Prostate gland (tissue), 2 donors: ENCODE results near the gene GDPGP1.

Experiments
- POLR2A ChIP-seq: fragments of 450-650 bp; IDR thresholded peaks from one replicate; pipeline ENCODE4 v1.6.1; 2016; ENCODE audit warnings: antibody characterized with exemption, mild to moderate bottlenecking
- POLR2AphosphoS5 ChIP-seq: sonication (generic); formaldehyde crosslinking; IDR thresholded peaks from one replicate; pipeline ENCODE4 v1.6.1; 2017; ENCODE audit warnings: antibody characterized with exemption
- TF ChIP-seq, protein P1 (sequence below), 4 experiments: fragments of 200-600 bp in 2 of 4; fragments of 450-650 bp in 2 of 4; sonication (generic) in 2 of 4; IDR thresholded peaks; 1 replicate in 3 of 4; 2 replicates in 1 of 4; pipeline ENCODE4 v1.5.1; 2016 to 2019; ENCODE audit warnings: antibody characterized with exemption in 4 of 4, mild to moderate bottlenecking in 2 of 4, moderate library complexity in 2 of 4

GRCh38 chr15:90200534-90201129 lies 33.4 kb upstream of the GDPGP1 start:
- TF ChIP-seq, protein P1, sequence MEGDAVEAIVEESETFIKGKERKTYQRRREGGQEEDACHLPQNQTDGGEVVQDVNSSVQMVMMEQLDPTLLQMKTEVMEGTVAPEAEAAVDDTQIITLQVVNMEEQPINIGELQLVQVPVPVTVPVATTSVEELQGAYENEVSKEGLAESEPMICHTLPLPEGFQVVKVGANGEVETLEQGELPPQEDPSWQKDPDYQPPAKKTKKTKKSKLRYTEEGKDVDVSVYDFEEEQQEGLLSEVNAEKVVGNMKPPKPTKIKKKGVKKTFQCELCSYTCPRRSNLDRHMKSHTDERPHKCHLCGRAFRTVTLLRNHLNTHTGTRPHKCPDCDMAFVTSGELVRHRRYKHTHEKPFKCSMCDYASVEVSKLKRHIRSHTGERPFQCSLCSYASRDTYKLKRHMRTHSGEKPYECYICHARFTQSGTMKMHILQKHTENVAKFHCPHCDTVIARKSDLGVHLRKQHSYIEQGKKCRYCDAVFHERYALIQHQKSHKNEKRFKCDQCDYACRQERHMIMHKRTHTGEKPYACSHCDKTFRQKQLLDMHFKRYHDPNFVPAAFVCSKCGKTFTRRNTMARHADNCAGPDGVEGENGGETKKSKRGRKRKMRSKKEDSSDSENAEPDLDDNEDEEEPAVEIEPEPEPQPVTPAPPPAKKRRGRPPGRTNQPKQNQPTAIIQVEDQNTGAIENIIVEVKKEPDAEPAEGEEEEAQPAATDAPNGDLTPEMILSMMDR (IDR thresholded peaks at IDR 0.05): no peak
- no peak for TF ChIP-seq POLR2AphosphoS5
- no peak for TF ChIP-seq POLR2A
